DOHH2 (cell line): ENCODE data around the gene CFAP119.

ENCODE experiments used
- H3F3A ChIP-seq: fragments of 200-600 bp; sonication (generic), shearing (Covaris generic); 2 replicates; pipeline ENCODE4 v1.6.0; 2016; ENCODE audit warnings: antibody characterized with exemption, mild to moderate bottlenecking; ENCODE audit not compliant: control insufficient read depth, insufficient read depth
- H3K27ac ChIP-seq: fragments of 200-600 bp; sonication (generic); 2 replicates; pipeline ENCODE4 v1.5.1; 2014; ENCODE audit warnings: low read depth, mild to moderate bottlenecking, low read length, moderate library complexity
- H3K27me3 ChIP-seq: fragments of 200-600 bp; sonication (generic); 2 replicates; pipeline ENCODE4 v1.6.1; 2014; ENCODE audit warnings: mild to moderate bottlenecking, low read length, mixed read lengths; ENCODE audit not compliant: control insufficient read depth
- H3K36me3 ChIP-seq: fragments of 200-600 bp; sonication (generic); 2 replicates; pipeline ENCODE4 v1.6.1; 2014; ENCODE audit warnings: mild to moderate bottlenecking, low read length, moderate library complexity, mixed read lengths; ENCODE audit not compliant: control insufficient read depth
- H3K4me1 ChIP-seq: fragments of 200-600 bp; sonication (generic); 2 replicates; pipeline ENCODE4 v1.6.1; 2014; ENCODE audit warnings: mild to moderate bottlenecking, low read length, mixed read lengths; ENCODE audit not compliant: control insufficient read depth
- H3K4me2 ChIP-seq: fragments of 200-600 bp; sonication (generic); 2 replicates; pipeline ENCODE4 v1.6.0; 2014; ENCODE audit warnings: mild to moderate bottlenecking, low read length, moderate library complexity
- H3K4me3 ChIP-seq: fragments of 200-600 bp; sonication (generic); 2 replicates; pipeline ENCODE4 v1.5.1; 2014; ENCODE audit warnings: mild to moderate bottlenecking, low read length, mixed read lengths
- H3K79me2 ChIP-seq: fragments of 200-600 bp; sonication (generic); 2 replicates; pipeline ENCODE4 v1.6.1; 2014; ENCODE audit warnings: mild to moderate bottlenecking, low read length, mixed read lengths; ENCODE audit not compliant: control insufficient read depth
- H3K9me2 ChIP-seq: fragments of 200-600 bp; sonication (generic); replicated peaks from 2 replicates; pipeline ENCODE4 v1.6.1; 2014; ENCODE audit warnings: mild to moderate bottlenecking, low read length, mixed read lengths; ENCODE audit not compliant: control insufficient read depth
- H3K9me3 ChIP-seq: fragments of 200-600 bp; sonication (generic); 2 replicates; pipeline ENCODE4 v1.6.1; 2014; ENCODE audit warnings: antibody characterized with exemption, low read length, mixed read lengths; ENCODE audit not compliant: control insufficient read depth, insufficient read depth
- H4K20me1 ChIP-seq: fragments of 200-600 bp; sonication (generic); 2 replicates; pipeline ENCODE4 v1.6.0; 2014; ENCODE audit warnings: low read depth, mild to moderate bottlenecking, antibody characterized with exemption, low read length, moderate library complexity; ENCODE audit not compliant: control insufficient read depth, insufficient read depth
- CTCF ChIP-seq: fragments of 200-600 bp; sonication (generic); IDR thresholded peaks from one replicate; pipeline ENCODE4 v1.5.1; 2014; ENCODE audit warnings: antibody characterized with exemption, mild to moderate bottlenecking, low read depth, low read length; ENCODE audit not compliant: poor library complexity, severe bottlenecking
- EZH2phosphoT487 ChIP-seq: fragments of 200-600 bp; sonication (generic); IDR thresholded peaks from 2 replicates; pipeline ENCODE4 v1.6.1; 2017; ENCODE audit warnings: borderline replicate concordance, mild to moderate bottlenecking, antibody characterized with exemption, low read length, moderate library complexity, mixed read lengths

CFAP119 gene

GRCh38 chr16:30771726-30772125 is 9.9 kb upstream of the CFAP119 start:
- Histone ChIP-seq H3K36me3 (peaks cover 77% of the 10 kb centered on the region), H3K4me1 (peaks cover 13% of the 10 kb centered on the region)
- no peak for TF ChIP-seq EZH2phosphoT487
- TF ChIP-seq CTCF, result no peak

GRCh38 chr16:30769379-30770089 is 7.7 kb upstream of the CFAP119 start:
- no peak overlapping the region for H3K4me3 ChIP-seq
- no peaks in the 10 kb centered on the region for H4K20me1 ChIP-seq
- H3K27ac ChIP-seq, result no peak overlapping the region
- H3K79me2 ChIP-seq, result peaks cover under 1% of the 10 kb centered on the region; the same call in 1 of the 2 replicates
- H3K9me3 ChIP-seq, result no peaks in the 10 kb centered on the region
- H3F3A ChIP-seq, result peaks cover 2% of the 10 kb centered on the region; the same call in 1 of the 2 replicates
- no peak overlapping the region for H3K4me2 ChIP-seq
- peaks cover 95% of the 10 kb centered on the region for H3K36me3 ChIP-seq
- TF ChIP-seq EZH2phosphoT487 (no peak), CTCF (no peak)
- H3K4me1 ChIP-seq, result peaks cover under 1% of the 10 kb centered on the region; the same call in 1 of the 2 replicates
- H3K9me2 ChIP-seq, result no peaks in the 10 kb centered on the region
- H3K27me3 ChIP-seq, result no peaks in the 10 kb centered on the region

More at GRCh38 chr16:30771726-30772125, 9.9 kb upstream of the CFAP119 start:
- H3K4me3 ChIP-seq, result no peak overlapping the region
- H3F3A ChIP-seq, result peaks cover 7% of the 10 kb centered on the region; the same call in 1 of the 2 replicates
- no peaks in the 10 kb centered on the region for H4K20me1 ChIP-seq
- no peak overlapping the region for H3K4me2 ChIP-seq
- H3K27me3 ChIP-seq, result no peaks in the 10 kb centered on the region
- H3K79me2 ChIP-seq, result peaks cover 8% of the 10 kb centered on the region
- H3K9me2 ChIP-seq, result no peaks in the 10 kb centered on the region
- no peak overlapping the region for H3K27ac ChIP-seq
- H3K9me3 ChIP-seq, result no peaks in the 10 kb centered on the region

- Histone ChIP-seq H3K27me3 (no peaks in the 10 kb centered on the region), H3K79me2 (peaks cover 9% of the 10 kb centered on the region), H3F3A (no peaks in the 10 kb centered on the region), H3K4me2 (no peak overlapping the region), H3K9me3 (no peaks in the 10 kb centered on the region), H3K4me1 (peaks cover 3% of the 10 kb centered on the region), H4K20me1 (no peaks in the 10 kb centered on the region), H3K4me3 (no peak overlapping the region), H3K27ac (no peak overlapping the region), H3K9me2 (no peaks in the 10 kb centered on the region), H3K36me3 (peaks cover 95% of the 10 kb centered on the region)
- TF ChIP-seq EZH2phosphoT487, result no peak
- TF ChIP-seq CTCF, result no peak
These were observed 6.8 kb upstream of the CFAP119 start for GRCh38 chr16:30768583-30769181.
